ENCODE measurements around the gene TMEM242. TPM values are rescaled to one million over a fixed set of nuclear protein-coding genes. Genes with fewer than 3 reads are reported as not detected.

The TMEM242 gene
- polyA plus RNA-seq, 4 donors, result 11.8 to 15.1 (median 14.3) TPM

Other genes with a start within 250 kb of the TMEM242 start
- gene ZDHHC14, start 57.7 kb upstream of the TMEM242 start, polyA plus RNA-seq (ENCODE audit: insufficient read length in 4 of 4), result 10 to 100 TPM; 18.8 to 21.6 (median 19.9) TPM